ENCODE data around the gene NUDT1. TPM values are rescaled to one million over a fixed set of nuclear protein-coding genes. Genes with fewer than 3 reads are reported as not detected.

The NUDT1 gene
- total RNA-seq, 1 experiment from 2014 or later = 84.7 TPM

DNA sequence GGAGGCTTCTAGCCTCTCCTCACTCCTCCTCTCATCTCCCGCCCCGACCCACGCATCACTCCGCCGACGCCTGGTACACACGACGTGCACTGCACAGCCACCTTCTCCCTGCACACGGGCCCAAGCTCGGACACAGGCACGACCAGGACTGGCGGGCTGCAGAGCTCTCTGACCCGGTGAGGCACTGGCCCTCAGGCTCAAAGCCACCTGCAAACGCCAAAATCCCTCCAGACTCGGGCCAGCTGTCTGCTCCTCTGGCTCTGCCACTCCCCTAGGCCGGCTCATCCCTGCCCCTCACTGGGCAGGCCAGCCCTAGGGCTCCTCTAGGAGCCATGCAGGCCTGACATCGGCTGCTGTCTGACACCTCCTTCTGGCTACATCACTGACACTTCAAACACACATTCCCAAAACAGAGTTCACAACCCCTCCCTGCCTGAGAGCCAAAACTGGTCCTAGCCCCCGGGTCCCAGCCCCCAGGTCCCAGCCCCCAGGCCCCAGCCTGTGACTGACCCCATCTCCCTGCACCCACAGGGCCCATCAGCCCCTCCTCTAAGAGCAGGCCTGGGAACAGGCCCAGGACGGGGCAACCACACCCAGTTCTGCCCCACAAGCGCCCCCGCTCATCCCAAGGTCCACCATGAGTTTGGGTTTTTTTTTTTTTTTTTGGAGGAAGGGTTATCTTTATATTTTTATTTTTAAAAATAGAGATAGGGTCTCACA, 44.4 kb upstream of the NUDT1 start:
- Histone ChIP-seq H4K5ac (ENCODE audit: insufficient read length, low read depth, low read length) (no peak overlapping the region), H4K8ac (replicated peaks; ENCODE audit: insufficient read length, low read depth, low read length) (no peak overlapping the region), H3K23ac (ENCODE audit: insufficient read length, low read depth, low read length) (no peak overlapping the region), H3K9ac (ENCODE audit: extremely low read depth, insufficient read length, low read length) (no peak overlapping the region), H3K79me1 (ENCODE audit: insufficient read depth, low read depth, low read length, poor library complexity, severe bottlenecking) (no peaks in the 10 kb centered on the region), H4K20me1 (ENCODE audit: control insufficient read depth, insufficient read depth, insufficient read length) (no peaks in the 10 kb centered on the region), H3K4ac (ENCODE audit: low read depth, low read length) (no peak overlapping the region), H3K27ac (ENCODE audit: insufficient read length, low read depth, low read length) (no peak overlapping the region), H3K18ac (ENCODE audit: insufficient read length, low read depth, low read length) (no peak overlapping the region), H2BK120ac (ENCODE audit: low read depth, low read length, poor library complexity, severe bottlenecking) (no peak overlapping the region), H2AK5ac (ENCODE audit: insufficient read length, low read length) (no peak overlapping the region), H2BK20ac (ENCODE audit: low read depth, low read length, poor library complexity, severe bottlenecking) (no peak overlapping the region), H3K27me3 (ENCODE audit: insufficient read depth, low read length) (no peaks in the 10 kb centered on the region; the same call in 1 of the 2 replicates), H3K23me2 (ENCODE audit: insufficient read length, low read depth, low read length, poor library complexity, severe bottlenecking) (no peaks in the 10 kb centered on the region), H3K79me2 (ENCODE audit: insufficient read depth, low read length) (no peaks in the 10 kb centered on the region; the same call in 1 of the 2 replicates), H2AFZ (ENCODE audit: low read length) (no peak overlapping the region), H2BK5ac (ENCODE audit: insufficient read length, low read length) (no peak overlapping the region), H3K14ac (ENCODE audit: insufficient read depth, low read length) (no peak overlapping the region), H3K56ac (ENCODE audit: insufficient read length, low read depth, low read length) (no peak overlapping the region), H2BK15ac (ENCODE audit: low read depth, low read length) (no peak overlapping the region), H3K4me2 (ENCODE audit: insufficient read depth, insufficient read length, low read length) (no peak overlapping the region), H3K4me1 (ENCODE audit: insufficient read depth, low read length) (no peaks in the 10 kb centered on the region), H4K91ac (ENCODE audit: insufficient read length, low read depth, low read length) (no peak overlapping the region), H3K9me3 (ENCODE audit: control insufficient read depth, low read depth, low read length) (no peaks in the 10 kb centered on the region), H2BK12ac (ENCODE audit: insufficient read length, low read depth, low read length) (no peak overlapping the region), H3T11ph (ENCODE audit: low read length) (no peak overlapping the region)
- no CpG with 5 or more reads among the region's 21 CpGs for WGBS (ENCODE audit: extremely low coverage, insufficient read length, low lambda C conversion rate)
- H3K9me3 Mint-ChIP-seq = peaks cover 3 to 10% of the 10 kb centered on the region in 2 experiments; a peak in 4 of 5 replicates
- no peak for TF ChIP-seq CTCF (conservative IDR thresholded peaks at IDR 0.05)
- peak overlapping the region; percentile 71 to 84 (median 83); a peak in 4 of 7 replicates for H3K27ac Mint-ChIP-seq
- H3K4me1 Mint-ChIP-seq = no peaks in the 10 kb centered on the region
- H3K4me3 Mint-ChIP-seq = no peak overlapping the region
- H3K36me3 Mint-ChIP-seq (ENCODE audit: insufficient read depth in 1 of 3, low read depth in 3 of 3) = peaks cover 37 to 51% (median 43%) of the 10 kb centered on the region in 3 experiments
- H3K27me3 Mint-ChIP-seq (ENCODE audit: low read depth) = no peaks in the 10 kb centered on the region
- peak; percentile 27 for DNase-seq
